GM15510 (cell line): ENCODE data around the gene SCART1.

Experiments used
- POLR2A ChIP-seq: IDR thresholded peaks from 3 replicates; pipeline ENCODE4 v1.6.1; 2011; ENCODE audit warnings: borderline replicate concordance; ENCODE audit not compliant: insufficient read length; ENCODE audit errors: extremely low read depth

SCART1 gene

GRCh38 chr10:133448120-133448519 lies 5.6 kb upstream of the SCART1 start:
- TF ChIP-seq POLR2A: no peak

GRCh38 chr10:133451346-133451745 lies 2.4 kb upstream of the SCART1 start:
- TF ChIP-seq POLR2A: no peak

DNA sequence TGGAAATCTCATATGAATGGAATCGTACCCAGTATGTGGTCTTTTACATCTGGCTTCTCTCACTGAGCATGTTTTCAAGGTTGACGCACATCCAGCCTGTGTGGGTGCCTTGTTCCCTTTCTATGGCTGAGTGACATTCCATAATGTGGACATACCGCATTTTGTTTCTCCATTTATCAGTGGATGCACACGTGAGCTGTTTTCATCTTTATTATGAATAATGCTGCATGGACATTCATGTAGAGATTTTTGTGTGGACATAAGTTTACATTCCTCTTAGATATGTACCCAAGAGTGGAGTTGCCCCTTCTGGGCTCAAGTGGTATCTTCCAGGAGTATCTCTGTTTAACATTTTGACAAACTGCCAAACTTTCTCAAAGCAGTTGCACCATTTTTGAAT lies 1.3 kb upstream of the SCART1 start:
- TF ChIP-seq POLR2A: no peak

- TF ChIP-seq POLR2A: no peak
Measured at GRCh38 chr10:133454204-133454893, 604 bp downstream of the SCART1 start.

DNA sequence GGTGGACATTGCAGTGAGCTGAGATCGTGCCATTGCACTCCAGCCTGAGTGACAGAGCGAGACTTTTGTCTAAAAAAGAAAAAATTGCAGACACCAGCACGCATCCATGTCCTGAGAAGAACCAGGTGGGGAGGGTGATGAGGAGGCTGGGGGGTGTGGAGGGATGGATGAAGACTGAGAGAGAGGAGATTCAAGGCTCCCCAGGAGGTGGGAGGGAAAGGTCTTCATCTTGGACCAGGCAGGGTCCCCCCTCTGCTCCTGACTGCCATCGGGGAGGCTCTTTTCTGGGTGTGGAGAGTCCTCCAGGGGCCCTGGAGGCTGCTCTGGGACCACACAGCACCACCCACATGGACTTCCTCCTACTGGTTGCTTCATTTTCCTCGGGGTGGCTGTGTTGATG lies 1.5 kb downstream of the SCART1 start:
- TF ChIP-seq POLR2A: no peak

DNA sequence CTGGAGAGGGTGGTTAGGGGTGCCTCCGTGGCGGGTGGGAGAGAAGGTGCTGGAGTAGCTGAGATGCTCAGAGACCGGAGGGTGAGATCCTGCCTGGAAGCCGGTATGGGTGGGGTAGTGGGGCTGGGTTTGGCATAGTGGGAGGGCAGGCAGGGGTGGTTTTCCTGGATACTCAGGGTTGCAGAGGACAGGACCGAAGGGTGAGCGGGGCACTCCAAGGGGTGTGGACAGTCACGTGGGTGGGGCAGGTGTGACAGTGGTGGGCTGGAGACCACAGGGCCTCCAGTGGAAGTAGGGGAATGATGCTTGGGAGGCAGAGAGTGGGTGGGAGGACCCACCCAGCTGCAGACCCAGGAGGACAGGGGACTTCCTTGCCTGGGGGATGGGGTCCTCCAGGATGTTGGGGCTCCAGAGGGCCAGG lies 1.9 kb downstream of the SCART1 start:
- TF ChIP-seq POLR2A: no peak

DNA sequence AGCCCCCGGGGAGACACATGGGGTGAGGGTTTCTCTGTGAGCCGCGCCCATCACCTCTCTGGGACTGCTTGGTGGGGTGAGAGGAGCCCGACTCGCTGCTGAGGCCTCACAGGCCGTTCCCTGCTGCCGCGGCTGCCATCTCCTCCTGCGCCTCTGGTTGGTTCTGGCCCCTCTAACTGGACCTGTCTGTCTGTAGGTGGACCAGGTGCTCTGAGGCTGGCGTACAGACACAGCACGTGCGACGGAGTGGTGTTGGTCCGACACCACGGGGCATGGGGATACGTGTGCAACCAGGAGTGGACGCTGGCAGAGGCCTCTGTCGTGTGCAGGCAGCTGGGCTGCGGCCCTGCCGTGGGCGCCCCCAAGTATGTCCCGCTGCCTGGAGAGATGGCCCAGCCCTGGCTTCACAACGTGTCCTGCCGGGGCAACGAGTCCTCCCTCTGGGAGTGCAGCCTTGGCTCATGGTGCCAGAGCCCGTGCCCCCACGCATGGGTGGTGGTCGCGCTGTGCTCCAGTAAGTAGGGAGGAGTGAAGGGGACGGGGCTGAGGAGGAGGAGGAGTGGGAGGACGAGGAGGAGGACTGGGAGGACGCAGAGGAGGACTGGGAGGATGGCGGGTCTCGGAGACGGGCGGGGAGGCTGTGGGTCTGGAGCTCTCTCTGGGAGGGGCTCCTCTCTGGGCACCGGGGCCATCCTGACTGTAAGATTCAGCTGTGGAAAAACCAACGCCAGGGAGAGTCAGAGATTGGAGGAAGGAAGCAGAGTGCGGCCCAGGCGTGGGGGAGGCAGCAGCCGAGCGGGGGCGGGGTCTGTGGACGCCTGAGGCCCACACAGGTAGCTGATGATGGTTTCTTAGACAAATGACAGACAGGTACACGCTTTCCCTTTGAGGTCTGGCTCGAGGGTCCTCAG lies 2.6 kb downstream of the SCART1 start:
- TF ChIP-seq POLR2A: no peak

DNA sequence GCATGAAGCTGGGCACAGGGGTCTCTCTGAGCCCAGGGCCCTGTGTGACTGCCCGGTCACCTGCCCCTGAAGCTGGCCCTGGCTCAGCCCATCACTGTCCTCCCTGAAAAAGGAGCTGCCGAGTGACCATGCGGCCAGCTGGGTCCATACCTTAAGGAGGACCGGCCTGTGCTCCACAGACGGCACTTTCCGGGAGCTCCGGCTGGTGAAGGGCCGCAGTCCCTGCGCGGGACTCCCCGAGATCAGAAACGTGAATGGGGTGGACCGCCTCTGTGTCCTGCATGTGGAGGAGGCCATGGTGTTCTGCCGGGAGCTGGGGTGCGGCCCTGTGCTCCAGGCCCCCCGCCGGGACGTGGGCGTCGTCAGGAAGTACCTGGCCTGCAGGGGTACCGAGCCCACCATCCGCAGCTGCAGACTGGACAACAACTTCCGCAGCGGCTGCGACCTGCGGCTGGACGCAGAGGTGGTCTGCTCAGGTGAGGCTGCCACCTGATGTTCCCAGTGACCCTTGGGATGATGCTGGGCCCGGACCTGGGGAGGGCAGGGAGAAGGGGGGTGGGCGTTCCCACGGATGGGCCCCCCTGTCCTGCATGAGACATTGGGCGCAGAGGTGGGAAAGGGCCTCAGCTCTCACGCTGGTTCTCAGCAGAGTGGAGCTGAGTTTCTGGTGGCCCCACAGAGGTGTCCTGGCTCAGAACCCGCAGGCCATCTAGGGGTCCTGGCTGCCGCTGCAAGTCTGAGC lies 3.5 kb downstream of the SCART1 start:
- TF ChIP-seq POLR2A: no peak

- no peak for TF ChIP-seq POLR2A
Measured at GRCh38 chr10:133458021-133458709, 4.4 kb downstream of the SCART1 start.

GRCh38 chr10:133458710-133459453 lies 5.1 kb downstream of the SCART1 start:
- TF ChIP-seq POLR2A: no peak

DNA sequence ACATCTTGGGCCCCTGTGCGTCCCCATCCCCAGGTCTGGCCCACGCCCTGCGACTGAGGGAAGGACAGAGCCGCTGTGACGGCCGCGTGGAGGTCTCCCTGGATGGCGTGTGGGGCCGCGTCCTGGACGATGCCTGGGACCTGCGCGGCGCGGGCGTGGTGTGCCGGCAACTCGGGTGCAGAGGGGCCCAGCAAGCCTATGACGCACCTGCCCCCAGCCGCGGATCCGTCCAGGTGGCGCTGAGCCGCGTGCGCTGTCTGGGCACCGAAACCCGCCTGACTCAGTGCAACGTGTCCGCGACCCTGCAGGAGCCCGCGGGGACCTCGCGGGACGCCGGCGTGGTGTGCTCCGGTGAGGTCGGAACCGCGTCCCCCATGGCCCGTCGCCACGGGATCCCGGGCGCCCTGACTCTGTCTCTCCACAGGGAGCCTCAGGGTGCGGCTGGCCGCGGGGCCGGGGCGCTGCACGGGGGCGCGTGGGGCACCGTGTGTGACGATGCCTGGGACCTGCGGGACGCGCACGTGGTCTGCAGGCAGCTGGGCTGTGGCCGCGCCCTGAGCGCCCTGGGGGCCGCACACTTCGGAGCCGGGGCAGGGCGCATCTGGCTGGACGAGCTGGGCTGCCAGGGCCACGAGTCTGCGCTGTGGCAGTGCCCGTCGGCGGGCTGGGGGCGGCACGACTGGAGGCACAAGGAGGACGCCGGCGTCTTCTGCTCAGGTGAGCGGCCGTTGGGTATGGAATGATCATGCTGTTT lies 5.9 kb downstream of the SCART1 start:
- no peak for TF ChIP-seq POLR2A

GRCh38 chr10:133460208-133460769 lies 6.5 kb downstream of the SCART1 start:
- TF ChIP-seq POLR2A: no peak

DNA sequence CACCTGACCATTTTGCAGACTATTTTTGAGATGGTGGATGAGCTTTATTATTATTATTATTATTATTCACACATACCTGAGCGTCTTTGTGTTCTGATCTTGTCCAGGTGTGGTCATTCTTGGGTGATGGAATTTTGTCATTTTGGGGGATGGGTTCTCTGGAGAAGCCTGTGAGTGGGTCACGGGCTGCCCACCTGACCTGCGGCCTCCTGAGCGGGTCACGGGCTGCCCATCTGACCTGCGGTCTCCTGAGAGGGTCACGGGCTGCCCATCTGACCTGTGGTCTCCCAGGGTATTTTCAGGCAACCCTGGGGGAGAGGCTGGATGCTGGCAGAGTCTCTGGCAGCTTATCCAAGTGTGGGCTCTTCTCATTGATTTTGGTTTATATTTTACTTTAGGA lies 7.3 kb downstream of the SCART1 start:
- TF ChIP-seq POLR2A: no peak
